HS-27A (cell line): ENCODE data around the gene CETN2.
"Not testable (repeated sequence)": the region's sequence is repeated elsewhere in the genome, so short reads cannot be mapped to it uniquely, and the experiment has no call there.

Source experiments
- DNase-seq: peaks from one replicate; pipeline ENCODE4 v3.0.0-alpha.2; 2012; ENCODE audit warnings: low read depth, missing footprints

Gene CETN2

DNA sequence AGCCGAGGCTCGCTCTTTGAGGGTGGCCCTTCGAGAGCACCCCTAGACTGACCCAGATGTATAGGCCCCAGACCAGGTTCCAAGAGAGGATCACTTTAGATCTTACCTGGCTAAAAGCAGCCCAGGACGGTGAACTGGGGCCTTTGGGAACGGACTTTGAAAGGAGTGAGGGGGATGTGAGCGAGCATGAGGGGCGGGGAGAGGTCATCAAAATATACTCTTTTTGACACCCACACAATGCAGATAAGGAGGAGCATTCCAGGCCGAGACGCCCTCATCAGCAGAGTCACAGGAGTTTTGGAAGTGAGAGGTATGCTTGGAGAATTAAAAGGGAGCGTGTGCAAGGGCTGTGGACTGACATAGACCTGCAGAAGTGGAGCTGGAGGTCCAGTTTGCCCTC is 834 bp upstream of the CETN2 start:
- no peak for DNase-seq

DNA sequence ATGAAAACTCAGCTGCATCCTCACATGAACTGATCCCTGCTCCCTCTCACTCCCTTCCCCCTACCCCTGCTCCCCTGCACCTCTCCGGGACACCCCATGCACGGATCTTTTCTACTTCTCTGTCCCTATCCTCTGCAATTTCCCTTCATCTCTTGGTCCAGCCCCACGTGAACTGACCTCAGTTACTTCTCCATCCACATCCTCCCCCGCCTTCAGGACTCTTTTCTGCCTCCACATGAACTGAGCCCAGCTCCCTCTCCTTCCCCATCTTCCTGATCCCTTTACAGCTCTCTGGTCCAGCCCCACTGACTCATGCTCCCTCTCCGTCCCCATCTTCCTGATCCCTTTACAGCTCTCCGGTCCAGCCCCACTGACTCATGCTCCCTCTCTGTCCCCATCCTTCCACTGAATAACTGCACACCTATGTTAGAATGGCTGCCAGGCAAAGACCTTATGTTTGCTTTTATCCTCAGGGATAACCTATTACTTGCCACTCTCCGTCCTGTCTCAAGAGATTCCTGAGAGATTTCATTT is 5.6 kb downstream of the CETN2 start:
- DNase-seq, result no peak

DNA sequence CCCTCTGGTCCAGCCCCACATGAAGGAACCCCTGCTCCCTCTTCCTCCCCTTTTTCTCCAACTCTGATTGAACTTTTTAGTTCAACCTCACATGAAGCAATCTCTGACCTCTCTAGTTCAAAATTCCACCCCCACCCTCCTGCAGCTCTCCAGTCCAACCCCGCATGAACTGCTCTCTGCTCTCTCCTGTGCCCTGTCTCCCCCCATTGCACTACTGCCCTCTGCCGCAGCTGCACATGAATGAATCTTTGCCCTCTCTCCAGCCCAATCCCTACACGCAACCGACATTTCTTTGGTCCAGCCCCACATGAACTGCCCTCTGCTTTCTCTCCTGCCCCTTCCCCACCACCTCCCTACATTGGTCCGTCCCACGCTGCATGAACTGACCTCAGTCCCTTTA is 6.9 kb downstream of the CETN2 start:
- no peak for DNase-seq

DNA sequence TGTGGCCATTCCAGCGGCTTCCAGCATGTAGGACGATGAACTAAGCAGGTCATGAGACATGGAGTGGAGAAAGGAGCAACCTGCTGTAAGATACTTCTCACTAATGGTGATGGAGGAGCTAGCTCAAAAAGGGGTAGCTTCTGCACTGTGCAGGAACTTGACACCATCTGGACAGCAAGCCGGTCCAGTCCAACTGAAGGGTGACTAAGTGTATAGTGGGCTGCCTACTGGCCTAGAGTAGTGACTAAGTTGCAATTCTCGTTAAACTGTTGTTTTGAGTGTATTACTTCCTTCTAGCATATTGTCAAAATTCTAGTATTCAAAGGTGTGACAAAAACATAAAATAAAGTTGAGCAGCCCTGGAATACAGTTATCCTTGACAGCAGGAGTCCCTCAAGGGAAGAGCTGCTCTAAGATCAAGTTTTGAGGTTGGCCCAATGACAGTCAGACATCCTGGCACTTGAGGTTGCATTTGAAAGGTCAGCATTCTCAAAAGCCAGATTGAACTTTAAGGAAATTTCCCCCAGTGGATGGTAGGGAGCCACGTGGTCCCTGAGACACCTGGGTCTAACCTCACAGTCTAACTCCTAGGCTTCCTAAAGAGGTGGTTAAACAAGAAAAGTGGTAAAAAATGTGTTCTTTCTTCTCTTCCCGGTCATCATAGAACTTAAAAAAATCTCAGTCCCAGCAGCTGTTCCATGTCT is 8.0 kb downstream of the CETN2 start:
- no peak for DNase-seq

DNA sequence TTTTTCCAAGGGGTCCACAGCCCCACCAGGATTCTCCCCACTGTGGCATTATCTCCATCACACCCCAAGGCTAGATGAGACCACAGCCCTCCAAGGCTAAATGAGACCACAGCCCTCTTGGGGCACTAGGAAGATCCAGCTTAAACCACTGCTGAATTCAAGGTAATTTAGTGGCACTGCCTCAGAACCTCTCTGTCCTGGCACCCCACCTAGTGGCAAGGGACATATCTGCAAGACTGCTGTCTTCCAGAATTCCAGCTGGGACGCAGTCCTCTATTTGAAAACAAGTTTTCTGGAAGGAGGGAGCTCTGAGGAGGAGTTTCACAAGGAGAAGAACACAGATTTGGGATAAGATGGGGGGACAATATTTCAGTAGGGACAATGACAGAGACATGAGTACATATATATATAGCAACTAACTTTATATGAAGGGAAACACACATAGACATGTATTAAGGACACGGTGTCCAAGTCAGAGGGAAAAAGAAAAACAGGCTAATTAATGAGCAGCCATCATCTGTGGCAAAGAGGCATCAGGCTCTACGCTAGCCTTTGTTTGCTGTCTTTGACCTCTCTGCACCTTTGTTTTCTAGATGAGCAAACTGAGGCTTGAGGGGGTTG is 9.3 kb downstream of the CETN2 start:
- no peak for DNase-seq

DNA sequence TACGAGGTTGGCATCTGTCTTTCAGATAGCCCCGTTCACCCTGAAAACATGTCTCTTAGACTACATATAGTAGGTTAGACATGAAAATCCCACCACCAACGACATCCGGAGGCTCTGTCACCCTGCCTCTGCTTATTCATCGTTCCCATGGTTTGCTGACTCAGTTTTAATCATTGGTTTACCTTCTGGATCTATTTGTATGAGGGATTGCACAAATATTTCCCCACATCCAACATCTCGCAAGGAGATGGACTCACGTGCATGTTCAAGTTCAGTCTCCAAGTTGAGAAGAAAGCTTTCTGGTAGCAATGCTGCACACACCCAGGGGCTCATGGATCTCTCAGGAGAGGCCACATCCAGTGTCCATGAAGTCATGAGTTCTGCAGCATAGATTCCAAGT is 10.8 kb downstream of the CETN2 start:
- DNase-seq, result no peak

DNA sequence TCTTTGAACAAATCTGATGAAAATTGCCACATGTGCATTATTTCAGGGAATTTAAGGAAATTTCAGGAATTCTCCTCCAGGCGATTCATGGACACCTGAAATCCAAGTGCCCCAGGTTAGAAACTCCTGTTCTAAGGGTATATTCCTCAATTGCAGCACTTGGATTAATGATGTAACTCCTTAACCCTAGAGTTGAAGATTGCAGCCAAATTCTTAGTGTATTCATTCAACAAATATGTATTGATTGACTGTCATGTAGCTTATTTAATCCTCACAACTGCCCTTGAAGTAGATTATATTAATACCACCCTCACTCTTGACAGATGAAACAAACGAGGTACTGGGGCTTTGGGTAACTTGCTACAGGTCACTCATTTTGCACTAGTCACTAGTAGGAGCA is 11.3 kb downstream of the CETN2 start:
- no peak for DNase-seq

DNA sequence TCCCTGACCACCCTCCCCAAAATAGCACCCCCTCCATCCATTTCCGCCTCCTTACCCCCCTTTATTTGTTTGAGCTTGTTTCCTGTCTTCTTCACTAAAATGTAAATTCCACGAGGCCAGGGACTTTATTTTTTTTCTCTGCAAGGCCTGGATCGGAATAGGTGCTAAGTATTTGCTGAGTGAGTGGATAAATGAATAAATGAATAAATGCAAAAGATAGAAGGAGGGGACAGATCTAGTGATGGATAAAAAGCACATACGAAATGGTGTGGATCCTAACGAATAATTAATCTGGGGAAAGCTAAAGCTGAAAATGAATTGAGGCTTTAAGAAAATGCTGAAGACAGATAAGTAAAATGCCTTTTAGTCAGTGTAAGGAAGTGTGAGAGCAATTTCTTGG is 12.2 kb downstream of the CETN2 start:
- DNase-seq, result no peak

DNA sequence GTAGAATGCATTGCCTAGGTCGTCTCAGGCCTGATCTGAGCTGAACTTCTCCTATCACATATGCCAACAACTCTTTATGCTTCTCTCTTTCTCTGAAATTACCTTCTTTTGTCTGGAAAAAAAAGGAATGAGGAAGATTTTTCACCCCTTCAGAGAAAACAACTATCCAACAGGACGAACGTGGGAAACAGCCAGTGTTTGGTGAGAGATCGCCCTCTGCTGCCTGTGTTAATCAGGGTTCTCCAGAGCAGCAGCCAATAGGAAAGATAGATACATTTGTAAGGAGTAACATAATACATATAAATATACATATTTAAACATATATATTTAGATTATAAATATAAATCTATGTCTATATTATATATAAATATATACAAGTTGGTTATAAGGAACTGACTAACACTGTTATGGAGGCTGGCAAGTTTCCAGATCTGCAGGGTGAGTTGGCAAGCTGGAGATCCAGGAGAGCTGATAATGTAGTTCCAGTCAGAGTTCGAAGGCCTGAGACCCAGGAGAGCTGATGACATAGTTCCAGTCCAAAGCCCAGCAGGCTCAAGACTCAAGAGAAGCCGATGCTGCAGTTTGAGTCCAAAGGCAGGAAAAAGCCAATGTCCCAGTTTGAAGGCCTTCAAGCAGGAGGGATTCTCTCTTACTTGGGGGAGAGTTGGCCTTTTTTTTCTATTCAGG is 13.3 kb downstream of the CETN2 start:
- DNase-seq, result no peak

DNA sequence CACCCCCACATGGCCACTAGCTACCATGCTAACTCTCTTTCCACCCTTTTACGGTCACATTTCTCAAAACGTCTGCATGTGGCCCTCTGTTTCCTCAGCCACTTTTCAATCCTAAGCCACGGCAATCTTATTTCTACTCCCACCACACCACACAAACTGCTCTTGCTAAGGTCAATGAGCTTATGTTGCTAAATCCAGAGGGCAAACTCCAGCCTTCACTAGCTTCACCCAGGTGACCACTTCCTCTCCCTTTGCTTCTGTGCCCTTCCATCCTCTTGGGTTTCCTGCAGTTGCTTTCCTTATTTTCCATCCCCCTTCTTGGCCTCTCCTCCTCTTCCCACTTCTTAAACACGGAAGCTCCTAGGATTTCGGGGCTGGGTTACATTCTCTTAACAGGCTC is 16.5 kb downstream of the CETN2 start:
- DNase-seq, result no peak

DNA sequence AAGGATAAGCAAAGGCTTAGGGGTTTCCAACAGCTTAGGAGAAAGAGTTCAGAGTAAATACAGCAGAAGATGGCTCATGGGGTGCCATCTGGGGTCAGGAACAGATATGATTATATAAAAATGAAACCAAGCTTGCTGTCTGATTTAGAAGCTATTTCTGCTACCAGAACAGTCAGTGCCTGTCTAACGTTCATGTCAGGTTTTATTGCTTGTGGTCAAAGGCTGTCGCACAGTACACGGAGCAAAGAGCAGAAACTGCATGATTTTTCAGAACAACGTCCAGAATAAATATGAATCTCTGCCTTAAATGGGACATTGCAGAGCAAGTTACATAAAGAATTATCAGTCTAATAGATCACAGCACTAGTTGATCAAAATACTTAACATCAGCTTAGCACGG is 17.4 kb downstream of the CETN2 start:
- no peak for DNase-seq

DNA sequence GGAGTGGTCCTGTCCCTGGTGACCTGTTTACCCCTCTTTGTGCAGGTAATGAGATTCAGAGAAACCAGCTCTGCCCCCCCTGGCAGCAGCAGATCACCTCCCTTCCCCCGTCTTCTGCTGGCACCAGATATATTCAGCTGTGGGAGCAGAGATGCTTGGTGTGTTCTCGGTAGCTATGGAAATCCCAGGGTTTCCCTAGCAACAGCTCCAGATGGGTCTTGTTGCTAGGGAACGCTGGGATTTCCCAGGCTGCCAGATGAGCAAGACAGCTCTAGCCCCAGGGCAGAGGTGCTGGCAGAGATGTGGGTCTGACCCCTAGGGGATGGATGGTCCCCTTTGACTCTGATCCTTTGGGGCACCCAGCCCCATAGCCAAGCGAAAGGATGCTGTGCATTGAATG is 20.2 kb downstream of the CETN2 start:
- DNase-seq, result no peak

DNA sequence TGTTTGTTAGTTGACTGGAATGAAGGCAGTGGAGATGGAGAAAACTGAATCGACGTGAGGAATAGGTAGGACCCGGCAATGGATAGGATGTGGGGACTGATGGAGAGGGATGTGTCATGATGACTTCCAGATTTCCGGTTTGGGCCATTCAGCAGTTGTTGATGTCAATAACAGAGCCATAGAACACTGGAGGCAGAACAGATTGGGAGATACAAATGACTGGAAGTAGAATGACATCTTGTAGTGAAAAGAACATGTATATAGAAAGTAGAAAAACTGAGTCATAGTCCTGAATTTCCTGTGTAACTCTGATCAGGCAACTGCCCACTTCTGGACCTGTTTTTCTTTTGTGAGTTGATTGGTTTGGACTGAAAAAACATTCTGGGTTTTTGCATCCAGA is 24.5 kb downstream of the CETN2 start:
- DNase-seq, result no peak

DNA sequence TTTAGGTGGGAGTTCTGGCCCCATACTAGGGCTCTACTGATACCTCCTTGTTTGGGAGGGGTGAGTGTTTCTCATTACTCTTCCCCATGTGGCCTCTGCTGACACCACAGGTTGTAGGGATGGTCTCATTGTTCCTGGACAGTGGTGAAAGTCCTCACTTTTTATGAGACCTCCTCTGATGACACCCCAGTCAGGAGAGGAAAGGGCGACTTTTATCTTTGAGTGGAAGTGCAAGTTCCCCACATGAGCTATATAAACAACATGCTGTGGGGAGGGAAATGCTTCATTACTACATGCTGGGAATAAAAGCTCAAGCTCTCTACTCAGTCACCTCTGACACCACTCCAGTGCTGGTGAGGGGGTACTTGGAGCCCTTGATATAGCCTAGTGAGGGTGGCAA is 31.6 kb downstream of the CETN2 start:
- DNase-seq, result no peak

DNA sequence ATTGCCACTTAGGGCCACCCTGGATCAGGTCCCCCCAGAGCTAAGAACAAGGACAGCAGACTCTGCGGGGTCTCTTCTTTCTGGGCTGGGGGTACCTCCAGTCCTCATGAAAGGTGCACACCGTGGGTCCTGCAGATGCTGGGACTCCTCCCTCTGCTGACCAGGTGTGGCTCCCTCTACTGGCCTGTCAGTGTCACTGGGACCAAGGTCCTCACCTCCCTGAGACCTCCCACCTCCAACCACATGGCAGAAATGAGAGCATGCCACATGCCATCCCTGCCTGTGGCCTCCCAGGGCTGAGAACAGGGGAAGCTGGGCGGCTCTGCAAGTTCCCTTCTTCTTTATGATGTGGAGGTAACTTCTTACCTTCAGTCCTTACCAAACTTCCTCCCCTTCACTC is 43.5 kb downstream of the CETN2 start:
- DNase-seq, result not testable (repeated sequence)
